ENCODE data around the gene LCN12.

LCN12 gene

DNA sequence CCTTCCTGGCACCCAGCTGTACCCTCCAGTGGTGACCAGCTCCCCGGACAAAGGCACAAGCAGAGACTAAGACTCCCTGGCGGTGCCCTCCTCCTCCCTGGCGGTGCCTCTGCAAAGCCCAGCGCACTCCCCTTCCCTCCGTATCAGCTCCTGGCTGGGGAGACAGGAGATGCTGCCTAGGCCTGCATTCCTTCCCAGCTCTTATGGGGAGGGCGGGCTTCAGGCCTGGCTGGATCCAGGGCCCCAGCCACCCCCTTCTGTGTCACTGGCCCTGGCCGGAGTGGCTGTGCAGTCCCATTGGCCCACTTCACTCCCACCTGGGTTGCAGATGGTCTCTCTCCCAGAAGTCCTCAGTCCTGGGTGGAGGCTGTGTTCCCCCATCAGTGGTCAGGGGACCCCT lies 6.4 kb downstream of the LCN12 start:
- DNase-seq (ENCODE audit: low spot score): no peak
- in situ Hi-C loops (cut with MboI; ENCODE audit: low pct_unique_long_range_greater_than_20kb, low sequenced_read_pairs, unreplicated experiment): no loop called here
- TF ChIP-seq, protein P1, sequence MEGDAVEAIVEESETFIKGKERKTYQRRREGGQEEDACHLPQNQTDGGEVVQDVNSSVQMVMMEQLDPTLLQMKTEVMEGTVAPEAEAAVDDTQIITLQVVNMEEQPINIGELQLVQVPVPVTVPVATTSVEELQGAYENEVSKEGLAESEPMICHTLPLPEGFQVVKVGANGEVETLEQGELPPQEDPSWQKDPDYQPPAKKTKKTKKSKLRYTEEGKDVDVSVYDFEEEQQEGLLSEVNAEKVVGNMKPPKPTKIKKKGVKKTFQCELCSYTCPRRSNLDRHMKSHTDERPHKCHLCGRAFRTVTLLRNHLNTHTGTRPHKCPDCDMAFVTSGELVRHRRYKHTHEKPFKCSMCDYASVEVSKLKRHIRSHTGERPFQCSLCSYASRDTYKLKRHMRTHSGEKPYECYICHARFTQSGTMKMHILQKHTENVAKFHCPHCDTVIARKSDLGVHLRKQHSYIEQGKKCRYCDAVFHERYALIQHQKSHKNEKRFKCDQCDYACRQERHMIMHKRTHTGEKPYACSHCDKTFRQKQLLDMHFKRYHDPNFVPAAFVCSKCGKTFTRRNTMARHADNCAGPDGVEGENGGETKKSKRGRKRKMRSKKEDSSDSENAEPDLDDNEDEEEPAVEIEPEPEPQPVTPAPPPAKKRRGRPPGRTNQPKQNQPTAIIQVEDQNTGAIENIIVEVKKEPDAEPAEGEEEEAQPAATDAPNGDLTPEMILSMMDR (IDR thresholded peaks at IDR 0.05; ENCODE audit: extremely low read depth, insufficient read depth, missing control alignments): no peak

GRCh38 chr9:136958898-136959850 lies 7.1 kb downstream of the LCN12 start:
- no peak for DNase-seq (ENCODE audit: low spot score)
- in situ Hi-C loops (cut with MboI; ENCODE audit: low pct_unique_long_range_greater_than_20kb, low sequenced_read_pairs, unreplicated experiment): no loop called here
- TF ChIP-seq, protein P1 (IDR thresholded peaks at IDR 0.05; ENCODE audit: extremely low read depth, insufficient read depth, missing control alignments): no peak

DNA sequence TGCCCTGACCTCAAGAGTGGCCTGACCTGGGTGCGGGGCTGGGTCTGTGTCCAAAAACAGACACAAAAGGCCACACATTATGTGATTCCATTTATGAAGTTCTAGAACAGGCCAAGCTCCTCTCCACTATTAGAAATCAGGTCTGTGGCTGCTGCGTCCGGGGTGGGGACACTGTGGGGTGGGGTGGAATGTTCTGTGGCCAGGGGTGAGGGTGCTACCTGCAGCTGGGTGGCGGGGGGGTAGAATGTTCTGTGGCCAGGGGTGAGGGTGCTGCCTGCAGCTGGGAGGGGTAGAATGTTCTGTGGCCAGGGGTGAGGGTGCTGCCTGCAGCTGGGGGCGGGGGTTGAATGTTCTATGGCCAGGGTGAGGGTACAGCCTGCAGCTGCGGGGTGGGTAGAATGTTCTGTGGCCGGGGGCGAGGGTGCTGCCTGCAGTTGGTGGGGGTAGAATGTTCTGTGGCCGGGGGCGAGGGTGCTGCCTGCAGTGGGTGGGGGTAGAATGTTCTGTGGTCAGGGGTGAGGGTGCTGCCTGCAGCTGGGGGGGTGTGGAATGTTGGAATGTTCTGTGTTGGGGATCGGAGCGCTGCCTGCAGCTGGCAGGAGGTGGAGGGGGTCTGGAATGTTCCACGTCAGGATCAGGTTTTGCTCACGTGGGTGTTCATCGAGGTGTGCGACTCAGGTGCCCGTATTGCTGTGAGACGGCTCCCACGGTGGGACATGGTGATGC lies 8.3 kb downstream of the LCN12 start:
- in situ Hi-C loops (cut with MboI; ENCODE audit: low pct_unique_long_range_greater_than_20kb, low sequenced_read_pairs, unreplicated experiment): no loop called here
- DNase-seq (ENCODE audit: low spot score): no peak
- TF ChIP-seq, protein P1 (IDR thresholded peaks at IDR 0.05; ENCODE audit: extremely low read depth, insufficient read depth, missing control alignments): no peak

DNA sequence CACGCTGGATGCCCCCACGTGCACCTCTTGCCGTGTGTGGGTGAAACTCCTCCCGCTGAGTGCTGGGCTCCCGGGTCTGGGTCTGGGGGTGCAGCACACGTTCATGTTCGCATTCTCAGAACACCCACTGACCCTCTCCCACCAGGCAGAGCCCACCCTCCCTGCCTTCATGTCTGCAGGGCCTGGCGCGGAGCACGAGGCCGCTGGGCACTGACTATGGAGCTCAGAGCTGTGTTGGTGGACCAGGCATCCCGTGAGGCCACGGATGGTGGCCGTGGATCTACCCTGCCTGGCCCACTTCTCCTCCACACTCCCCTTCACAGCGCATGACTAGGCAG lies 8.8 kb downstream of the LCN12 start:
- in situ Hi-C loops (cut with MboI; ENCODE audit: low pct_unique_long_range_greater_than_20kb, low sequenced_read_pairs, unreplicated experiment): no loop called here
- no peak for DNase-seq (ENCODE audit: low spot score)
- TF ChIP-seq, protein P1 (IDR thresholded peaks at IDR 0.05; ENCODE audit: extremely low read depth, insufficient read depth, missing control alignments): no peak

- TF ChIP-seq, protein P1 (IDR thresholded peaks at IDR 0.05; ENCODE audit: extremely low read depth, insufficient read depth, missing control alignments): no peak
- in situ Hi-C loops (cut with MboI; ENCODE audit: low pct_unique_long_range_greater_than_20kb, low sequenced_read_pairs, unreplicated experiment): no loop called here
Observed at GRCh38 chr9:136961279-136962065, 9.4 kb downstream of the LCN12 start.

GRCh38 chr9:136962163-136962562 lies 10.1 kb downstream of the LCN12 start:
- TF ChIP-seq, protein P1 (IDR thresholded peaks at IDR 0.05; ENCODE audit: extremely low read depth, insufficient read depth, missing control alignments): no peak
- in situ Hi-C loops (cut with MboI; ENCODE audit: low pct_unique_long_range_greater_than_20kb, low sequenced_read_pairs, unreplicated experiment): no loop called here

More at GRCh38 chr9:136961279-136962065, 9.4 kb downstream of the LCN12 start:
- DNase-seq (ENCODE audit: low spot score): no peak

More at GRCh38 chr9:136962163-136962562, 10.1 kb downstream of the LCN12 start:
- no peak for DNase-seq (ENCODE audit: low spot score)

Measured in GM13977 (cell line).